Mesenteric fat pad (tissue), 1 donor: ENCODE results near the gene STAB2. TPM values are rescaled to one million over a fixed set of nuclear protein-coding genes. Genes with fewer than 3 reads are reported as not detected.

Experiments
- DNase-seq: peaks from one replicate; pipeline ENCODE4 v3.0.0-alpha.2; 2020; ENCODE audit warnings: low spot score
- total RNA-seq: library from RNA; stranded (reverse); fragmentation: NEBNext Ultra II Directional; extraction: Animal tissue kit (Norgen Biotek cat#: 25700); gene quantifications from one replicate; pipeline ENCODE4 v1.2.1, GENCODE V29; 2021
- donor health status: DM: yes; HTN: yes; CAD: no.

Gene STAB2
- total RNA-seq, 1 donor from 2014 or later: 0.35 TPM

DNA sequence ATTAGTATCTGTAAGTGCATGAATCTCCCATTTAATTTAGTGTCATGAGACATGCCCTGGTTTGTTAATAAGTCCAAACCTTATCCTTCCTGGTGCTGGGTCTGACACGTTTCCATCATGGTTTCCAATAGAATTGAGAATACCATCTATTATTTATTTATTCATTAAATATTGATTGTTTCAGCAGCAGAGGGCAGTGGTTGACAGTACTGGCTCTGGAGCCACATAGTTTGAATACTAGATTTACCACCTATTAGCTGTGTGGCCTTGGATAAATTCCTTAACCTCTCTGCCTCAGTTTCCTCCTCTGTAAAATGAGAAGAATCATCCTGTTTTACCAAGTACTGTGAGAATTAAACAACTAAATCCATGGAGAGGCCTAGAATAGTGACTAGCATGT, 941 bp upstream of the STAB2 start:
- no peak for DNase-seq

- no peak for DNase-seq
Measured at GRCh38 chr12:103588680-103589079, 1.6 kb downstream of the STAB2 start.

- no peak for DNase-seq
Measured at GRCh38 chr12:103589517-103589916, 2.4 kb downstream of the STAB2 start.

GRCh38 chr12:103590271-103590670, 3.2 kb downstream of the STAB2 start:
- no peak for DNase-seq

- DNase-seq: no peak
Measured at GRCh38 chr12:103596981-103597380, 9.9 kb downstream of the STAB2 start.

GRCh38 chr12:103599274-103599673, 12.2 kb downstream of the STAB2 start:
- DNase-seq: no peak

DNA sequence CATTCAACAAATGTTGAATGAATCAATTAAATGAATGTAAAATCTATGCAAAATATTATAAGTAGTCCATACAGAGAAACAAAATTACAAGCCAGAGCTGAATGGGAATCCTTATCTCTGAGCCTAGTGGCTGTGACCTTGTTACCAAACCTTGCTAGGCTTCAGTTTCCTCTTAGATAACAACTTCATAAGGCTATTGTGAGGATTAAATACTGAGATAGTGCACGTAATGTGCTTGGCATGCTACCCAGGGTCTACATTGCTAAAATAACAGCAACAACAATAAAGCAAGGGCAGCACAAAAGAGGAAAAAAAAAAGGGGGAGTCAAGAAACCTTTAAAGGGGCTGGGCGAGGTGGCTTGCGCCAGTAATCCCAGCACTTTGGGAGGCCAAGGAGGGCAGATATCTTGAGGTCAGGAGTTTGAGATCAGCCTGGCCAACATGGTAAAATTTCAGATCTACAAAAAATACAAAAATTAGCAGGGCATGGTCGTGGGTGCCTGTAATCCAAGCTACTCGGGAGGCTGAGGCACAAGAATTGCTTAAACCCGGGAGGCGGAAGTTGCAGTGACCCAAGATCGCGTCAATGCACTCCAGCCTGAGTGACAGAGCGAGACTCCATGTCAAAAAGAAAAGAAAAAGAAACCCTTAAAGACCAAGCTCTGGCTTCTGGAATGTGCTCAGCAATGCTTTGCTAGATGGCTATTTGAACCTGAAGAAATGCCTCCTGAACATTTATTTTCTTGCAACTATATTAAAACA, 14.1 kb downstream of the STAB2 start:
- no peak for DNase-seq

DNA sequence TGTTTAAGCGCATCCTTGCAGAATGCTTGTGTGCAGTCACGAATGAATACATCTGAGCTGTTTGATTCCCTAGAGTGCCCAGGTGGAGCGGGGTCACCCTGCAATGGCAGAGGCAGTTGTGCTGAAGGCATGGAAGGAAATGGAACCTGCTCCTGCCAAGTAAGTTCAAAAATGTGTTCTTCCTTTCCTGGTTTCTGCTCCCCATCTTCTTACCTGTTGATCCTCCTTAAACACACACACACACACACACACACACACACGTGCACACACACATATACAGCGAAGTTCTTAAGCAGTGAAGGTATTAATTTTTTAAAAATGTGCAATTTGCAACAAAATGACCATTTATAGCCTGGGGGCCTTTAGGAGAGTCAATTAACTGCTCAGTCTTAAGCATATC, 33.3 kb downstream of the STAB2 start:
- DNase-seq: no peak

DNA sequence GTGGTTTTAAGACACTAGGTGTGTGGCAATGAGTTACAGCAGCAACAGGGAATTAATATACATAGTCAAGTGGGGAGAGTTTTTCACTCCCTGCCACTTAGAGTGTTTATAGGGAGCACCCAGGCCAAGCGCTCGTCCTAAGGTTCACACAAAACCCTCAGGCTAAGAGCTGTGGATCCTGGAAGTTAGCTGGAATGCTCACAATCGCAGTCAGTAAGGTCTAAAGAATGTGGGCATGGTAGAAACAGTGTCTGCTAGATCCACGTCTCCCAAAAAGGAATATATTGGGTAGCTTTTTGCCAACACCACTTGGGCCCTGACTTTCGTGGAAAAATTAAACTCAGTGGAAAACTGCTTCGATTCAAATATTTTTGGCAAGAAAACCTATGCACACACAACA, 36.6 kb downstream of the STAB2 start:
- no peak for DNase-seq

- DNase-seq: no peak
Measured at GRCh38 chr12:103626498-103626897, 39.4 kb downstream of the STAB2 start.

- no peak for DNase-seq
Measured at GRCh38 chr12:103627189-103627855, 40.2 kb downstream of the STAB2 start.

GRCh38 chr12:103632554-103633216, 45.6 kb downstream of the STAB2 start:
- DNase-seq: no peak

DNA sequence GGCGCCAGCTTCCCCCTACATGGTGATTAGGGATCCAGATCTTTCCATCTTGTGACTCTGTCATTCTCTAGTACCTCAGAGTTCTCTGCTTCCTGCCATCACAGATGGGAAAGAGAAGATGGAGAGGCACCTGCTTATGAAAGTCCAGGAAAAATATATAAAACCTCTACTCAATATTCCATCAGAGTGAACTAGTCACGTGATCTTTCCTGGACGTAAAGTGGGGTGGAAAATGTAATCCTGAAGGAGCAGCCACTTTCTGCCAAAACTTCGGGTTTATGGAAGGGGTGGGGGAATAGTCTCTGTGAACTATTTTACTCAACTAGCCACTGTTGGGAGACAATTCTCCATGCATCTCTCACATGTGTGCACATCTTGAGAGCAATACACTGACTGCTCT, 47.7 kb downstream of the STAB2 start:
- DNase-seq: no peak

DNA sequence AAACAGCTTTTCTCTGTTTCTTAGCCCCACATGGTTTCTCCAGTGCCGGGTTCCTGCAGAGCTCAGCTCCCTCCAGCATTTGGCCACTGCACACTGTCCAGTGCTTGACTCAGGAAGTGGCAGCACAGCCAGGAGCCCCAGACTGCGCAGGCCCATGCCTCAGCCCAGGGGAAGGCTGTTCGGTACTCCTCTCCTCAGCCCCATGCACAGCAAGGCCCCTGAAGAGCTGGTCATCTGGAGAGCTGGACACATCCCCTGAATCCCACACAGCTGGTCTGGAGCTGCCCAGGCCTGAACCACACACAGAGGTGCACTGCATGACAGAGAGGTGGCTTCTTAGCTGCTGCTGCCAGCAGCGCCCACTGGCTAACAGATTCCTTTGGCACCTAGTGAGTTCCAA, 48.3 kb downstream of the STAB2 start:
- no peak for DNase-seq

- no peak for DNase-seq
Measured at GRCh38 chr12:103637021-103637420, 49.9 kb downstream of the STAB2 start.

- no peak for DNase-seq
Measured at GRCh38 chr12:103637429-103637828, 50.4 kb downstream of the STAB2 start.

DNA sequence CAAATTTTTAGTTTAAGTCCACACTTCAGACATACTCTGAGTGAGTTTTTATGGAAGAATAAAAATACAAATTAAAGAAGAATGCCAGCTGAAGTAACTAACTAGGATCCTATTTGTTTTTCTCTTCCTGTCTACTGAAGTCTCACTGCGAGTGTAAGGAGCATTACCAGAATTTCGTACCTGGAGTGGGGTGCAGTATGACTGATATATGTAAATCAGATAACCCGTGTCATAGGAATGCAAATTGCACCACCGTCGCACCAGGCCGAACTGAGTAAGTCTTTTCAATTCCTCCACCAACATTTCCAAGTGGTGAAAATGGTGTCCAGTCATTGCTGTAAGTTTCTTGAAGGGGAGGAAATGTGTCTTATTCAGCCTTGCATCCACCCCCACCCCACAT, 52.9 kb downstream of the STAB2 start:
- no peak for DNase-seq

- no peak for DNase-seq
Measured at GRCh38 chr12:103640410-103640809, 53.3 kb downstream of the STAB2 start.

DNA sequence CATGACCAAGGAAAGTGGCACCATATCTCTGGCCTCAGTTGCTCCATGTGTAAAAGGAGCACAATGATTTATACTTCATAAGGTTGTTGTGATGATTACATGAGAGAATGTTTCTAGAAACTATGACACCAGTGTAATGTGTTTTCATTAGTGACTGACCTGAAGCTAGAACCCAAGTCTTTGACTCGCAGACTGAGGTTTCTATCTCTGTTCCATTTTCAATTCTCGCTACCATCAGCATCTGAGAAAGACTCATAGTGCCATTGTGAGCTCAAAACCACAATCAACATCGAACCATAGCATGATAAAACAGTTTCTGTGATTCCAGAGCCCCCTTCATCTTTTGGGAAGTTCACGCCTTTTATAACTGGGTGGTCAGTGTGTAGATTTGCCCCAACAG, 53.8 kb downstream of the STAB2 start:
- DNase-seq: no peak

- DNase-seq: no peak
Measured at GRCh38 chr12:103642240-103642864, 55.3 kb downstream of the STAB2 start.

DNA sequence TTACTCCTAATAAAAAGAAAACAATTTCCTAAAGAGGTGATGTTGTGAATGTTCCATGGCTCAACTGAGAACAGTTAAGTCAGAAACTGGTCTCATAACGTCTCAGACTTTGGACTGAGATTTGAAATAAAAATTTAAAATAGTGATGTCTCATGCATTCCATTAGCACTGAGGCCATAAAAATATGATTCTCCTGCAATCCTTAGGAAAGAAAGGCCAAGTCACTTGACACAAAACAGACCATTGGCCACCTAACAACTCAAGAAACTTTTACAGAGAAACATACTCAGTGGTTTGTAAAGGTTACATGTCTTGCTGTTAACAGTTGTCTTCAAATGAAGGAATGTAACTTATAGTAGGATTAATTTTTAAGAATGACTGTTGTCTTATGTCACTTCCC, 58.1 kb downstream of the STAB2 start:
- DNase-seq: no peak

DNA sequence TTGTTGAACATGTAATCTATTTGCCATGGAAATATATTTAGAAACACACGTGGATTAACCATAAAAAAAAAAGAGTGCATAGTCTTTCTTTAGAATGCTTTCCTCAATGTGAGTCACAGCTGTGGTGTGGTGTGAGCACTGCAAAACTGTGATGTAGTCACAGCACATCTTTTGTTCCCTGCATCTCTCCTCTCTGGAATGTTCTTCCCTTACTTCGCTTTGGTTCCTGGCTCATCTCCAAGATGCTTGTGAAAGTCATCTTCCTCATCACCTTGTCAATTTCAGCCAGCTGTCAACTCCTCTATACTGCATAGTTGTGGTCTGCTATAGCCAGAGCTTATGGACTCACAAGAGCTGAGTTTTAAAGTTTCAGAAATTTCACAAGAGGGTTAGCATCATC, 60.2 kb downstream of the STAB2 start:
- DNase-seq: no peak
